Ishikawa (cell line): ENCODE data around the gene KLHL2.

Experiments used
- CEBPB ChIP-seq: IDR thresholded peaks from 2 replicates; pipeline ENCODE4 v1.6.1; 2012
- CREB1 ChIP-seq: IDR thresholded peaks from 2 replicates; pipeline ENCODE4 v1.6.1; 2012; ENCODE audit warnings: low read depth
- EGR1 ChIP-seq: IDR thresholded peaks from 2 replicates; pipeline ENCODE4 v1.6.1; 2012
- EP300 ChIP-seq: IDR thresholded peaks from 2 replicates; pipeline ENCODE4 v1.6.1; 2012; ENCODE audit warnings: borderline replicate concordance
- FOXM1 ChIP-seq: IDR thresholded peaks from 2 replicates; pipeline ENCODE4 v1.6.1; 2012; ENCODE audit warnings: low read depth, borderline replicate concordance
- MAX ChIP-seq: IDR thresholded peaks from 2 replicates; pipeline ENCODE4 v1.6.1; 2012
- NFIC ChIP-seq: IDR thresholded peaks from 2 replicates; pipeline ENCODE4 v1.6.1; 2012
- RAD21 ChIP-seq: IDR thresholded peaks from 2 replicates; pipeline ENCODE4 v1.6.1; 2012; ENCODE audit warnings: low read depth
- TAF1 ChIP-seq: IDR thresholded peaks from 2 replicates; pipeline ENCODE4 v1.6.1; 2012; ENCODE audit warnings: low read depth, mild to moderate bottlenecking
- TCF12 ChIP-seq: IDR thresholded peaks from 2 replicates; pipeline ENCODE4 v1.6.1; 2012; ENCODE audit warnings: low read depth
- TEAD4 ChIP-seq: IDR thresholded peaks from 2 replicates; pipeline ENCODE4 v1.6.1; 2012
- USF1 ChIP-seq: IDR thresholded peaks from 2 replicates; pipeline ENCODE4 v1.6.1; 2012
- YY1 ChIP-seq: IDR thresholded peaks from 2 replicates; pipeline ENCODE4 v1.6.1; 2012; ENCODE audit warnings: low read depth
- ZBTB7A ChIP-seq: IDR thresholded peaks from 2 replicates; pipeline ENCODE4 v1.6.1; 2012; ENCODE audit warnings: low read depth
- TF ChIP-seq, protein P1 (sequence below): IDR thresholded peaks from 2 replicates; pipeline ENCODE4 v1.6.1; 2012; ENCODE audit warnings: low read depth, mild to moderate bottlenecking

Gene KLHL2

DNA sequence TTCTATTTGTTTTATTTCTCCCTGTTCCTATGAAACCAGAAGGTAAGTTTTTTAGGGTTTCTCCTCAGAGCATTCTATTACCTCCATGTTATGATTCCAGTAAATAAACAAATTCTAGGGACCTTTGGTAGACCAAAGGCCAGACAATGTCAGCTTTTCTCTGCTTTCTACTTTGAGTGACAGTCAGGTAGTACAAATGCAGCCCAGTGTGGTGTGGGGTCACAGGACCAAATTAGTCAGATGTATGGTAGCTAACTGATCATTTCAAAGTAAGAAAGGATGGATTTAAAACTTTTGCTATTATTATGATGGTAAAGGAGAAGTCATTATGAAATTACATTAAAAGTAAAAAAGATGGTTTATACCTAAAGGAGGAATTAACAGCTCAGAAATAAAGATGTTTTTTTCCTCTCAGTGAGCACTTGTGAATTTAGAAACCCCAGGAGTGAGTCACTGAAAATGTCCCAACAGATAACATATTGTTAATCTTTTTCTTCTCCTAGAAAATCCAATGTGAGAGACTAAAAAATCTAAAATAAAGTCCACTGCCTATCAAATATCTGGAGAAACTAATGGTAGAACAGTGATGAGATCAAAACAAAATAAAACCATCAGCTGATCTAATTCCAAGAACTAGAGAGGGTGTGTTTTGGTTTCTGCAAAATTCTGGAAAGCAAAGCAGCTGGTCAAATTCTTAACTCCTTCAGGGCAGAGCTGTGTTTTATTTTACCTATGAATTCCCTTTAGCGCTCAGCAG lies 16.6 kb upstream of the KLHL2 start:
- TF ChIP-seq EP300: no peak
- TF ChIP-seq CEBPB: no peak
- TF ChIP-seq USF1: no peak
- no peak for TF ChIP-seq TEAD4
- TF ChIP-seq NFIC: no peak
- no peak for TF ChIP-seq YY1
- no peak for TF ChIP-seq CREB1
- no peak for TF ChIP-seq ZBTB7A
- TF ChIP-seq MAX: no peak
- TF ChIP-seq RAD21: no peak
- no peak for TF ChIP-seq TCF12
- TF ChIP-seq TAF1: no peak
- TF ChIP-seq, protein P1, sequence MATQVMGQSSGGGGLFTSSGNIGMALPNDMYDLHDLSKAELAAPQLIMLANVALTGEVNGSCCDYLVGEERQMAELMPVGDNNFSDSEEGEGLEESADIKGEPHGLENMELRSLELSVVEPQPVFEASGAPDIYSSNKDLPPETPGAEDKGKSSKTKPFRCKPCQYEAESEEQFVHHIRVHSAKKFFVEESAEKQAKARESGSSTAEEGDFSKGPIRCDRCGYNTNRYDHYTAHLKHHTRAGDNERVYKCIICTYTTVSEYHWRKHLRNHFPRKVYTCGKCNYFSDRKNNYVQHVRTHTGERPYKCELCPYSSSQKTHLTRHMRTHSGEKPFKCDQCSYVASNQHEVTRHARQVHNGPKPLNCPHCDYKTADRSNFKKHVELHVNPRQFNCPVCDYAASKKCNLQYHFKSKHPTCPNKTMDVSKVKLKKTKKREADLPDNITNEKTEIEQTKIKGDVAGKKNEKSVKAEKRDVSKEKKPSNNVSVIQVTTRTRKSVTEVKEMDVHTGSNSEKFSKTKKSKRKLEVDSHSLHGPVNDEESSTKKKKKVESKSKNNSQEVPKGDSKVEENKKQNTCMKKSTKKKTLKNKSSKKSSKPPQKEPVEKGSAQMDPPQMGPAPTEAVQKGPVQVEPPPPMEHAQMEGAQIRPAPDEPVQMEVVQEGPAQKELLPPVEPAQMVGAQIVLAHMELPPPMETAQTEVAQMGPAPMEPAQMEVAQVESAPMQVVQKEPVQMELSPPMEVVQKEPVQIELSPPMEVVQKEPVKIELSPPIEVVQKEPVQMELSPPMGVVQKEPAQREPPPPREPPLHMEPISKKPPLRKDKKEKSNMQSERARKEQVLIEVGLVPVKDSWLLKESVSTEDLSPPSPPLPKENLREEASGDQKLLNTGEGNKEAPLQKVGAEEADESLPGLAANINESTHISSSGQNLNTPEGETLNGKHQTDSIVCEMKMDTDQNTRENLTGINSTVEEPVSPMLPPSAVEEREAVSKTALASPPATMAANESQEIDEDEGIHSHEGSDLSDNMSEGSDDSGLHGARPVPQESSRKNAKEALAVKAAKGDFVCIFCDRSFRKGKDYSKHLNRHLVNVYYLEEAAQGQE: no peak
- TF ChIP-seq FOXM1: no peak
- TF ChIP-seq EGR1: no peak

DNA sequence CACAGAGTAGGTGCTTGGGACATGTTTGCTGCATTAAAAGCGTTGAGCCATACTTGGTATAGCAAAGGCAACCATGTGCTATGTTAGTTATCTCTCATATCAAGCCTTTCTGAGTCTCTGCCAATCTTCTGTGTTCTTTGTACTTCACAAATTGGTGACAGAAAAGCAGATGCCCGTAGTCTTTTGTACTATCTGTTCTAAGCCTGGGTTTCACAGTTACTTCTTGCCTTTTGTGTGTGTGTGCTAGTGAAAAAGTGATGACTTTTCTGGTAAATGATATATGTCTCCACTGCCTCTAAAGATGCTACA lies 16.1 kb upstream of the KLHL2 start:
- no peak for TF ChIP-seq EP300
- no peak for TF ChIP-seq CREB1
- no peak for TF ChIP-seq RAD21
- TF ChIP-seq, protein P1: no peak
- TF ChIP-seq ZBTB7A: no peak
- no peak for TF ChIP-seq YY1
- no peak for TF ChIP-seq MAX
- no peak for TF ChIP-seq FOXM1
- no peak for TF ChIP-seq TCF12
- TF ChIP-seq EGR1: no peak
- TF ChIP-seq NFIC: no peak
- no peak for TF ChIP-seq CEBPB
- TF ChIP-seq USF1: no peak
- TF ChIP-seq TAF1: no peak
- no peak for TF ChIP-seq TEAD4

DNA sequence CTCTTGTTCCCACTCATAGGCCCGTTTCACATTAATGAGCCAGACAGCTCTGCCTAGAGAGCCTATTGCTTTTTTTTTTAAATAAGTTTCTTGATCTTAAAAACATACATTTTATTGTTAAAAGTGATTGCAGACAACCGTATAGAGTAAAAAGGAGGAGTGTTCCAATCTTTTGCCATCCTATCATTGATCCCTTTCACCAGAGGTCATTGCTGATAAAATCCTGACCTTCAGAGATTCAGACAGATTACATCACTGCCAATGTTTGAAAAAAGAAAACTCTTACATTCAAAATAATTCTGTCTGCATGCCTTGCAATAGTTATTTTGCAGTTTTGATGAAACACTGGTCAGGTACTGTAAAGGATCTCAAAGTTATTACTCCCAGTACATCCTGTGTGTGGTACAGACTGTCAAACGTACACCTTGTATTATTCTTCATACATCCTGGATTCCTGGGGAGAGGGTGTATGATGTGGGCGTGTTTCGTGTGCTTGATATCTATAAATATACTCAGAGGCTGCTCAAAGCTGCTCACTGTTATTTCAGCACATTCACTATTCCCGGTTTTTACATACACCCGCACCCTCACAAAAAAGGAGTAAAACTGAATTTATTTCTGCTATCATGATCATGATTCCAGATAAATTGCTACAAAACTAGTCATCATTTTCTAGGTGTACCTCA lies 15.4 kb upstream of the KLHL2 start:
- no peak for TF ChIP-seq EGR1

- no peak for TF ChIP-seq TEAD4
- TF ChIP-seq, protein P1: no peak
Observed at GRCh38 chr4:165192500-165192898, 14.9 kb upstream of the KLHL2 start.

- TF ChIP-seq CEBPB (no peak), NFIC (no peak), FOXM1 (no peak), TEAD4 (no peak), ZBTB7A (no peak), EGR1 (no peak), USF1 (no peak), YY1 (no peak), EP300 (no peak)
- TF ChIP-seq, protein P1: no peak
Observed at GRCh38 chr4:165192956-165193355, 14.4 kb upstream of the KLHL2 start.
